ENCODE measurements around the gene EP300. TPM values are rescaled to one million over a fixed set of nuclear protein-coding genes. Genes with fewer than 3 reads are reported as not detected.
"Not testable (repeated sequence)": the region's sequence is repeated elsewhere in the genome, so short reads cannot be mapped to it uniquely, and the experiment has no call there.

EP300 gene
- polyA plus RNA-seq, 4 donors, result 6.9 to 54.7 (median 12.3) TPM

DNA sequence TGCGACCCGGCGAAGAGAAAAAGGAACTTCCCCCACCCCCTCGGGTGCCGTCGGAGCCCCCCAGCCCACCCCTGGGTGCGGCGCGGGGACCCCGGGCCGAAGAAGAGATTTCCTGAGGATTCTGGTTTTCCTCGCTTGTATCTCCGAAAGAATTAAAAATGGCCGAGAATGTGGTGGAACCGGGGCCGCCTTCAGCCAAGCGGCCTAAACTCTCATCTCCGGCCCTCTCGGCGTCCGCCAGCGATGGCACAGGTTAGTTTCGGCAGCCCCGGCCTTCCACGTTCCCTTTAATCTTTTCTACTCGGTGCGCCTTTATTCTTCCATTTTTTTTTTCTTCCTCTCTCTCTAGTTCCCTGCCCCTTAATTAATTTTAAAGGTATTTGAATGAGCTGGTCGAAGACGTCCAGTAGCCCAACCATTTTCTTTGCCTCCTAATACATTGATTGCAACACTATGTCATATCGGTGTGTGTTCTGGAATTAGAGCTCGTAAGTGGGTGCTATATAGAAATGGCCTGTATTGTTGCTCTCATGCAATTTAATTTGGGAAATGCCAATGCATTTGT lies 537 bp downstream of the EP300 start:
- Histone ChIP-seq H3K36me3 (ENCODE audit: control insufficient read depth in 3 of 3, insufficient read depth in 2 of 3, low read depth in 1 of 3, low read length in 3 of 3) (peaks cover 0 to 8% (median 2%) of the 10 kb centered on the region in 3 donors), H3K27me3 (ENCODE audit: control insufficient read depth in 3 of 3, insufficient read depth in 3 of 3, low read length in 3 of 3) (no peaks in the 10 kb centered on the region), H3K4me1 (ENCODE audit: control insufficient read depth in 3 of 3, insufficient read depth in 2 of 3, low read depth in 1 of 3, low read length in 2 of 3) (peaks cover 0 to 10% (median 2%) of the 10 kb centered on the region in 3 donors), H3K27ac (ENCODE audit: low read depth in 1 of 3, low read length in 2 of 3) (peak overlapping the region; percentile 93 to 100 (median 95)), H3K9me3 (ENCODE audit: control insufficient read depth in 2 of 2, insufficient read depth in 1 of 2, low read depth in 1 of 2, low read length in 1 of 2) (no peaks in the 10 kb centered on the region), H3K4me3 (ENCODE audit: low read depth in 1 of 3, low read length in 3 of 3) (peak overlapping the region; percentile 89 to 96 (median 94))
- FAIRE-seq (no peak), DNase-seq (peak; percentile 41 to 64)
- WGBS, 3 donors, result 0 to 1% (median 0%) methylated on average over 25 to 31 of the region's 31 CpGs

DNA sequence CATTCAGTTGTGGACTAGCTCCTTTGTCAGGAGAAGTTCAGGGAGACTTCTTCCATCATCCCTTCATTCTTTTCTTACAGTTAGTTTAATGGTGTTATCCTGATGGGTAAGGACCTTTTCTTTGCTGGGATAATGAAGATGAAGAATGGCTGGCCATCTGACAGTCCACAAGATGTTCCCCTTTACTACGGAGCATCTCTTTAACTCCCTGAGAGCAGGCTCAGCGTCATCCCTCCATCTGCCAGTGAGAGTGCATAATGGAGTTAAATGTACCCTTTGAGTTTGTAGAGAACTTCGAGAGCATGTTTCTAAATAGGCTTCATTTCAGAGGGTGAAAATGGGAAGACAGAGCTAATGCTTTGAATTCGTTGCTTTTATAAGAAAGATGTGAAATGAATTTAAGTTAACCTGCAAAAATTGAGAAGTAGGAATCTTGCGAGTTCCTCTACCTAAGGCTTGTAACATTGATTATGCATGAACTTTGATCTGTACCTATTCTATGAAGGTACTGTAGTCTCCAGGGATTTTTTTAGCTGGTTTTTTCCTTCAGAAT lies 1.7 kb downstream of the EP300 start:
- peaks cover 0 to 11% (median 2%) of the 10 kb centered on the region in 3 donors for H3K36me3 ChIP-seq (ENCODE audit: control insufficient read depth in 3 of 3, insufficient read depth in 2 of 3, low read depth in 1 of 3, low read length in 3 of 3)
- 0 to 3% (median 1%) methylated on average over 5 of the region's 5 CpGs for WGBS, 3 donors
- FAIRE-seq (no peak), DNase-seq (peak; percentile 55 to 59)
- no peaks in the 10 kb centered on the region for H3K27me3 ChIP-seq (ENCODE audit: control insufficient read depth in 3 of 3, insufficient read depth in 3 of 3, low read length in 3 of 3)
- no peaks in the 10 kb centered on the region for H3K9me3 ChIP-seq (ENCODE audit: control insufficient read depth in 2 of 2, insufficient read depth in 1 of 2, low read depth in 1 of 2, low read length in 1 of 2)
- peaks cover 0 to 12% (median 6%) of the 10 kb centered on the region in 3 donors for H3K4me1 ChIP-seq (ENCODE audit: control insufficient read depth in 3 of 3, insufficient read depth in 2 of 3, low read depth in 1 of 3, low read length in 2 of 3)
- H3K4me3 ChIP-seq (ENCODE audit: low read depth in 1 of 3, low read length in 3 of 3), result peak overlapping the region; percentile 16 to 94 (median 89)
- peak overlapping the region; percentile 22 to 100 (median 61) for H3K27ac ChIP-seq (ENCODE audit: low read depth in 1 of 3, low read length in 2 of 3)

DNA sequence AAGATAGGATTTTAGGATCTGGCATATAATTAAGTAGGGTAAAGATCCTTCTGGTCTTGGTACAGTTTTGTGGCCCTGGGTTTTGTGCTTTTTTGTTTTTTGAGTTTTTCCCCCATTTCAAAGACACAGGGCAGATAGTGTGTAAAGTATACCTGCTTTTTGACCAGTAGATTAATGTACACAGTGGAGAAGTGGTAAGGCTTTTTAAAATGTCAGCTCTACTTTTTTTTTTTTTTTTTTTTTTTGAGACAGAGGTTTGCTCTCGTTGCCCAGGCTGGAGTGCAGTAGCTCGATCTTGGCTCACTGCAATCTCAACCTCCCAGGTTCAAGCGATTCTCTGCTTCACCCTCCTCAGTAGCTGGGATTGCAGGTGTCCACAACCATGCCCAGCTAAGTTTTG lies 4.0 kb downstream of the EP300 start:
- 54 to 68% (median 56%) methylated on average over 3 of the region's 3 CpGs for WGBS, 3 donors
- no peak overlapping the region for H3K4me3 ChIP-seq (ENCODE audit: low read depth in 1 of 3, low read length in 3 of 3)
- DNase-seq (no peak), FAIRE-seq (no peak)
- peaks cover 0 to 12% (median 11%) of the 10 kb centered on the region in 3 donors for H3K4me1 ChIP-seq (ENCODE audit: control insufficient read depth in 3 of 3, insufficient read depth in 2 of 3, low read depth in 1 of 3, low read length in 2 of 3)
- H3K9me3 ChIP-seq (ENCODE audit: control insufficient read depth in 2 of 2, insufficient read depth in 1 of 2, low read depth in 1 of 2, low read length in 1 of 2), result no peaks in the 10 kb centered on the region
- no peak overlapping the region for H3K27ac ChIP-seq (ENCODE audit: low read depth in 1 of 3, low read length in 2 of 3)
- peaks cover 0 to 19% (median 2%) of the 10 kb centered on the region in 3 donors for H3K36me3 ChIP-seq (ENCODE audit: control insufficient read depth in 3 of 3, insufficient read depth in 2 of 3, low read depth in 1 of 3, low read length in 3 of 3)
- H3K27me3 ChIP-seq (ENCODE audit: control insufficient read depth in 3 of 3, insufficient read depth in 3 of 3, low read length in 3 of 3), result no peaks in the 10 kb centered on the region

DNA sequence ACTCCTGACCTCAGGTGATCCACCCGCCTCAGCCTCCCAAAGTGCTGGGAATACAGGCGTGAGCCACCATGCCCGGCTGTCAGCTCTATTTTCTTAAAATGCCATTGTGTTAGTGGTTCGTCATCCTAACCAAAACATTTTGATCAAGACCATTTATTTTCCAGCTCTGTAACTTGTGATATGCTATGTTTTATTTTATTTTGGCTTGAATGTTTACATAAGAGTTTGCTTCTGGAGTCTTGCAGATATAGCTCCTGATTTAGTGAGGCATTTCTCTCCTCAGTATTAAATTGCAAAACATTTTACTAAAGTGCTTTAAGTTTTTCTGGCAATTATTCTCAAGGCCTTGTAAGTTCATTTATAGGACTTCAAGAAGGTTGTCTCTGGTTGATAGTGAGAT lies 4.4 kb downstream of the EP300 start:
- Histone ChIP-seq H3K27ac (ENCODE audit: low read depth in 1 of 3, low read length in 2 of 3) (no peak overlapping the region), H3K4me3 (ENCODE audit: low read depth in 1 of 3, low read length in 3 of 3) (no peak overlapping the region), H3K36me3 (ENCODE audit: control insufficient read depth in 3 of 3, insufficient read depth in 2 of 3, low read depth in 1 of 3, low read length in 3 of 3) (peaks cover 0 to 22% (median 2%) of the 10 kb centered on the region in 3 donors), H3K9me3 (ENCODE audit: control insufficient read depth in 2 of 2, insufficient read depth in 1 of 2, low read depth in 1 of 2, low read length in 1 of 2) (no peaks in the 10 kb centered on the region), H3K4me1 (ENCODE audit: control insufficient read depth in 3 of 3, insufficient read depth in 2 of 3, low read depth in 1 of 3, low read length in 2 of 3) (peaks cover 0 to 12% (median 12%) of the 10 kb centered on the region in 3 donors), H3K27me3 (ENCODE audit: control insufficient read depth in 3 of 3, insufficient read depth in 3 of 3, low read length in 3 of 3) (no peaks in the 10 kb centered on the region)
- no peak for FAIRE-seq
- no peak for DNase-seq
- 63 to 77% (median 71%) methylated on average over 4 of the region's 4 CpGs for WGBS, 3 donors

DNA sequence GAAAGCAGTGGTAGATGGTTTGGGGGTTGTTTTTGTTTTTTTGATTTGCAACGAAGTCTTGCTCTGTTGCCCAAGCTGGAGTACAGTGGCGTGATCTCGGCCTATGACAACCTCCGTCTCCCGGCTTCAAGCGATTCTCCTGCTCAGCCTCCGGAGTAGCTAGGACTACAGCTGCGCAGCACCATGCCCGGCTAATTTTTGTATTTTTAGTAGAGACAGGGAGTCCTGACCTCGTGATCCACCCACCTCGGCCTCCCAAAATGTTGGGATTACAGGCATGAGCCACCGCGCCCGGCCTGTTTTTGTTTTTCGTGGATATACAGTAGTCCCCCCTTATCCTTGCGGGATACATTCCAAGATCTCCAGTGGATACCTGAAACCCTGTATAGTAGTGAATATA lies 6.6 kb downstream of the EP300 start:
- H3K9me3 ChIP-seq (ENCODE audit: control insufficient read depth in 2 of 2, insufficient read depth in 1 of 2, low read depth in 1 of 2, low read length in 1 of 2), result no peaks in the 10 kb centered on the region
- peaks cover 0 to 26% (median 4%) of the 10 kb centered on the region in 3 donors for H3K36me3 ChIP-seq (ENCODE audit: control insufficient read depth in 3 of 3, insufficient read depth in 2 of 3, low read depth in 1 of 3, low read length in 3 of 3)
- no peaks in the 10 kb centered on the region for H3K27me3 ChIP-seq (ENCODE audit: control insufficient read depth in 3 of 3, insufficient read depth in 3 of 3, low read length in 3 of 3)
- FAIRE-seq (no peak), DNase-seq (no peak)
- no peak overlapping the region for H3K4me3 ChIP-seq (ENCODE audit: low read depth in 1 of 3, low read length in 3 of 3)
- H3K4me1 ChIP-seq (ENCODE audit: control insufficient read depth in 3 of 3, insufficient read depth in 2 of 3, low read depth in 1 of 3, low read length in 2 of 3), result peaks cover 1 to 14% (median 14%) of the 10 kb centered on the region in 3 donors
- 77 to 84% (median 84%) methylated on average over 16 of the region's 16 CpGs for WGBS, 3 donors
- H3K27ac ChIP-seq (ENCODE audit: low read depth in 1 of 3, low read length in 2 of 3), result no peak overlapping the region

DNA sequence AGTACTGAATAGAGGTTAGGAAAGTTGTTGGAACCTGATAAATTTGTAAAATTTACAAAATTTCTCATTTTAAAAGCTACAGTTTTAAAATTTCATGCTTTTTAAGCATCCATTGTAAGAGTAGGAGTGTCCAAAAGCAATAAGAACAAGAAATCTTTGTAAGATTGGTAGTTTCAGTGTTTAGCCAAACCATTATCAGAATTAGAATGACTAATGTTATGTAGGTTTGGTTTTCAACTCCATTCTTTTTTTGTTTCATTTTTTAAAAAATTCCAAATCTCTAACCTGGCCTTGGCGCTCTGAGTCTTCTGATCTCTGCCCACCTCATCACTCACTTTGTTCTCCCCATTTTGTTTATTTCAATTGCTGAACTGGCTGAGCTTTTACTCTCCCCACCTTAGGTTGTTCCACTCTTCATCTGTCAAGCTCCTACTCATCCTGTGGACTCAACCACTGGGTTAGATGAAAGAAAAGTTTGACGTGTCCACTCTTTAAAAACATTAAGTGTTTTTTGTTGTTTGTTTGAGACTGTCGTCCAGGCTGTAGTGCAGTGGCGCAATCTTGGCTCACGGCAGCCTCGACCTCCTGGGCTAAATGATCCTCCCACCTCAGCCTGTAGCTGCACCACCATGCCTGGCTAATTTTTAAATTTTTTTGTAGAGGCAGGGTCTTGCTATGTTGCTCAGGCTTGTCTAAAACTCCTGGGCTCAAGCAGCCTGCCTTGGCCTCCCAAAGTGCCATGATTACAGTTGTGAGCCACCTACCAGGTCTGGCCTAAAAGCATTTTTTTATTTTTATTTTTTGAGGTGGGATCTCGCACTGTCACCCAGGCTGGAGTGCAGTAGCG lies 14.0 kb downstream of the EP300 start:
- DNase-seq, result no peak
- Histone ChIP-seq H3K4me1 (ENCODE audit: control insufficient read depth in 3 of 3, insufficient read depth in 2 of 3, low read depth in 1 of 3, low read length in 2 of 3) (peaks cover 1 to 3% (median 2%) of the 10 kb centered on the region in 3 donors), H3K36me3 (ENCODE audit: control insufficient read depth in 3 of 3, insufficient read depth in 2 of 3, low read depth in 1 of 3, low read length in 3 of 3) (peaks cover 0 to 40% (median 8%) of the 10 kb centered on the region in 3 donors), H3K27ac (ENCODE audit: low read depth in 1 of 3, low read length in 2 of 3) (peak overlapping the region in 2 of 3 donors; percentile 11 to 32), H3K4me3 (ENCODE audit: low read depth in 1 of 3, low read length in 3 of 3) (peak overlapping the region in 1 of 3 donors; percentile 1), H3K27me3 (ENCODE audit: control insufficient read depth in 3 of 3, insufficient read depth in 3 of 3, low read length in 3 of 3) (no peaks in the 10 kb centered on the region), H3K9me3 (ENCODE audit: control insufficient read depth in 2 of 2, insufficient read depth in 1 of 2, low read depth in 1 of 2, low read length in 1 of 2) (no peaks in the 10 kb centered on the region)
- WGBS, 3 donors, result 67 to 75% (median 68%) methylated on average over 8 of the region's 8 CpGs
- no peak for FAIRE-seq

DNA sequence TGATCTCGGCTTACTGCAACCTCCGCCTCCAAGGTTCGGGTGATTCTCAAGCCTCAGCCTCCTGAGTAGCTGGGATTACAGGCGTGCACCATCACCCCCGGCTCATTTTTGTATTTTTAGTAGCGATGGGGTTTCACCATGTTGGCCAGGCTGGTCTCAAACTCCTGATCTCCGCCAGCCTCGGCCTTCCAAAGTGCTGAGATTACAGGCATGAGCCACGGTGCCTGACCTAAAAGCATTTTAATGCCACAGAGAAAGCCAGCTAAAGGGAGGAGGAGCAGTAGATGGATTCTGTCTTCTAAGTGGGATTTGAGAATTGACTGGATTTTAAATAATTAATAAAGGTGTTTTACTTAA lies 14.6 kb downstream of the EP300 start:
- FAIRE-seq; H3K9me3 ChIP-seq (ENCODE audit: control insufficient read depth in 2 of 2, insufficient read depth in 1 of 2, low read depth in 1 of 2, low read length in 1 of 2); DNase-seq; H3K4me1 ChIP-seq (ENCODE audit: control insufficient read depth in 3 of 3, insufficient read depth in 2 of 3, low read depth in 1 of 3, low read length in 2 of 3); H3K27me3 ChIP-seq (ENCODE audit: control insufficient read depth in 3 of 3, insufficient read depth in 3 of 3, low read length in 3 of 3): not testable (repeated sequence)
- Histone ChIP-seq H3K27ac (ENCODE audit: low read depth in 1 of 3, low read length in 2 of 3) (peak overlapping the region in 1 of 3 donors; percentile 32), H3K4me3 (ENCODE audit: low read depth in 1 of 3, low read length in 3 of 3) (peak overlapping the region in 1 of 3 donors; percentile 1), H3K36me3 (ENCODE audit: control insufficient read depth in 3 of 3, insufficient read depth in 2 of 3, low read depth in 1 of 3, low read length in 3 of 3) (peaks cover 0 to 41% (median 8%) of the 10 kb centered on the region in 3 donors)
- 84 to 86% (median 86%) methylated on average over 9 of the region's 9 CpGs for WGBS, 3 donors

DNA sequence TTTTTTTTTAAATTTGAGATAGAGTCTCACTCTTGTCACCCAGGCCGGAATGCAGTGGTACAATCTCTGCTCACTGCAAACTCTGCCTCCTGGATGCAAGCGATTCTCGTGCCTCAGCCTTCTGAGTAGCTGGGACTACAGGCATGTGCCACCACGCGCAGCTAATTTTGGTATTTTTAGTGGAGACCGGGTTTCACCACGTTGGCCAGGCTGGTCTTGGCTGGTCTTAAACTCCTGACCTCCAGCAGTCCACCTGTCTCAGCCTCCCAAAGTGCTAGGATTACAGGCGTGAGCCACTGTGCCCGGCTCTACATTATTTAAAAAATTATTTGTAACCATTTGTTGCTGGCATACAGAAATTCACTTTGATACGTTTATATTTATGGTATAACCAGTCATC lies 18.6 kb downstream of the EP300 start:
- Histone ChIP-seq H3K4me3 (ENCODE audit: low read depth in 1 of 3, low read length in 3 of 3) (no peak overlapping the region), H3K4me1 (ENCODE audit: control insufficient read depth in 3 of 3, insufficient read depth in 2 of 3, low read depth in 1 of 3, low read length in 2 of 3) (no peaks in the 10 kb centered on the region), H3K36me3 (ENCODE audit: control insufficient read depth in 3 of 3, insufficient read depth in 2 of 3, low read depth in 1 of 3, low read length in 3 of 3) (peaks cover 0 to 47% (median 4%) of the 10 kb centered on the region in 3 donors), H3K27ac (ENCODE audit: low read depth in 1 of 3, low read length in 2 of 3) (no peak overlapping the region), H3K9me3 (ENCODE audit: control insufficient read depth in 2 of 2, insufficient read depth in 1 of 2, low read depth in 1 of 2, low read length in 1 of 2) (no peaks in the 10 kb centered on the region), H3K27me3 (ENCODE audit: control insufficient read depth in 3 of 3, insufficient read depth in 3 of 3, low read length in 3 of 3) (no peaks in the 10 kb centered on the region)
- WGBS, 3 donors, result 86 to 90% (median 90%) methylated on average over 10 of the region's 10 CpGs
- no peak for FAIRE-seq
- no peak for DNase-seq

All from small intestine (tissue), 7 donors.